B cell (primary cell): ENCODE measurements around the gene CLCN3. TPM values are rescaled to one million over a fixed set of nuclear protein-coding genes. Genes with fewer than 3 reads are reported as not detected.

ENCODE experiments used
- ATAC-seq: fragments of 200-7000 bp; cut with Tn5 transposase; one replicate; pipeline ENCODE4 v1.10.0; 2021; ENCODE audit warnings: low read depth, mild to moderate bottlenecking, moderate number of reproducible peaks, moderate library complexity
- CTCF ChIA-PET: fragments of 350-600 bp; sonication (Branson Sonifier 250); formaldehyde crosslinking; loops from one replicate; lab custom pipeline; 2021; ENCODE audit warnings: antibody characterized with exemption, inconsistent platforms; lab: Charles Lee
- POLR2A ChIA-PET: fragments of 350-600 bp; sonication (Branson Sonifier 250); formaldehyde crosslinking; loops from one replicate; lab custom pipeline; 2021; ENCODE audit warnings: antibody characterized with exemption; lab: Charles Lee
- DNase-seq: peaks from one replicate; pipeline ENCODE4 v3.0.0; 2013
- H2AFZ ChIP-seq: 2 replicates; pipeline ENCODE4 v1.6.1; 2012; ENCODE audit warnings: mild to moderate bottlenecking, low read depth, low read length; ENCODE audit not compliant: insufficient read depth, poor library complexity, severe bottlenecking
- H3K27ac ChIP-seq, 2 donors: 1 replicate in 1 of 2; 2 replicates in 1 of 2; pipeline ENCODE4 v1.5.1; 2012 to 2013; ENCODE audit warnings: low read length in 2 of 2, mild to moderate bottlenecking in 2 of 2, moderate library complexity in 1 of 2
- H3K27me3 ChIP-seq, 4 experiments: fragments of 200-600 bp in 1 of 4; sonication (generic) in 1 of 4; replicated peaks in 1 of 4; 1 replicate in 2 of 4; 2 replicates in 2 of 4; pipeline versions ENCODE4 v1.6.1 to v1.7.0; 2013 to 2016; ENCODE audit warnings: low read length in 3 of 4, mild to moderate bottlenecking in 2 of 4, mixed read lengths in 1 of 4, moderate library complexity in 1 of 4; ENCODE audit not compliant: insufficient read depth in 4 of 4, control insufficient read depth in 3 of 4; ENCODE audit errors: control extremely low read depth in 1 of 4
- H3K36me3 ChIP-seq, 2 experiments: replicated peaks in 1 of 2; 1 replicate in 1 of 2; 2 replicates in 1 of 2; pipeline versions ENCODE4 v1.6.1 to v1.7.1; 2013; ENCODE audit warnings: low read length in 1 of 2; ENCODE audit not compliant: insufficient read depth in 2 of 2, control insufficient read depth in 1 of 2; ENCODE audit errors: control extremely low read depth in 1 of 2, extremely low read depth in 1 of 2
- H3K4me1 ChIP-seq, 2 donors: fragments of 200-600 bp in 1 of 2; sonication (generic) in 1 of 2; 1 replicate in 1 of 2; 2 replicates in 1 of 2; pipeline versions ENCODE4 v1.5.1 to v1.6.1; 2013 to 2017; ENCODE audit warnings: low read length in 2 of 2; ENCODE audit not compliant: control insufficient read depth in 2 of 2, insufficient read depth in 2 of 2
- H3K4me2 ChIP-seq: replicated peaks from 2 replicates; pipeline ENCODE3; 2012; ENCODE audit warnings: mild to moderate bottlenecking, low read depth, low read length; ENCODE audit not compliant: poor library complexity, severe bottlenecking
- H3K4me3 ChIP-seq, 5 experiments: fragments of 200-600 bp in 1 of 5; sonication (generic) in 1 of 5; 1 replicate in 3 of 5; 2 replicates in 2 of 5; pipeline versions ENCODE4 v1.5.1 to v1.7.0; 2011 to 2016; ENCODE audit warnings: low read length in 4 of 5, mild to moderate bottlenecking in 4 of 5, low read depth in 2 of 5, control low read depth in 1 of 5, moderate library complexity in 1 of 5; ENCODE audit not compliant: insufficient read depth in 1 of 5; ENCODE audit errors: control extremely low read depth in 1 of 5, extremely low read depth in 1 of 5
- H3K79me2 ChIP-seq: fragments of 200-600 bp; sonication (generic); one replicate; pipeline ENCODE4 v1.6.0; 2016; ENCODE audit warnings: low read length; ENCODE audit not compliant: control insufficient read depth, insufficient read depth
- H3K9ac ChIP-seq: fragments of 200-600 bp; sonication (generic); 2 replicates; pipeline ENCODE4 v1.6.1; 2017; ENCODE audit warnings: mild to moderate bottlenecking, low read length, moderate library complexity
- H3K9me3 ChIP-seq, 3 donors: one replicate each; pipeline versions ENCODE4 v1.6.1 to v1.7.1; 2013; ENCODE audit warnings: low read length in 2 of 3; ENCODE audit not compliant: control insufficient read depth in 2 of 3, insufficient read depth in 1 of 3; ENCODE audit errors: control extremely low read depth in 1 of 3
- H4K20me1 ChIP-seq: 2 replicates; pipeline ENCODE4 v1.6.0; 2012; ENCODE audit warnings: mild to moderate bottlenecking, low read length; ENCODE audit not compliant: insufficient read depth, control insufficient read depth, poor library complexity, severe bottlenecking
- H3K27ac Mint-ChIP-seq: one replicate; pipeline ENCODE4 v1.8.0; 2021; ENCODE audit warnings: mixed read lengths
- H3K27me3 Mint-ChIP-seq: one replicate; pipeline ENCODE4 v1.8.0; 2021; ENCODE audit warnings: mixed read lengths
- H3K4me1 Mint-ChIP-seq: one replicate; pipeline ENCODE4 v1.8.0; 2021; ENCODE audit warnings: mixed read lengths
- H3K4me3 Mint-ChIP-seq: one replicate; pipeline ENCODE4 v1.8.0; 2021; ENCODE audit warnings: mixed read lengths
- H3K9me3 Mint-ChIP-seq: one replicate; pipeline ENCODE4 v1.8.0; 2022; ENCODE audit warnings: mixed read lengths; ENCODE audit not compliant: insufficient read depth
- EZH2 ChIP-seq: IDR thresholded peaks from 2 replicates; pipeline ENCODE4 v1.6.1; 2012; ENCODE audit warnings: borderline replicate concordance, low read depth, mild to moderate bottlenecking, moderate library complexity, low read length; ENCODE audit not compliant: insufficient read depth, poor library complexity, severe bottlenecking
- WGBS: methylation state at CpG from one replicate; pipeline ENCODE4 v1.1.5; 2013; ENCODE audit warnings: missing lambda C conversion rate; ENCODE audit not compliant: insufficient coverage; 5-methylcytosine and 5-hydroxymethylcytosine counted together
- intact Hi-C: fragments of 100-400 bp; cut with micrococcal nuclease; formaldehyde crosslinking; loops from one replicate; pipeline ENCODE4 v1.10.0; 2022
- polyA plus RNA-seq: library from polyadenylated mRNA; depleted of rRNA; stranded (reverse); fragments of >200 nt; gene quantifications from 2 replicates; pipeline ENCODE4 v1.2.3, GENCODE V29; 2012
- total RNA-seq, 2 donors: library from RNA; stranded (reverse); fragments of 120-200 nt in 1 of 2; gene quantifications; 1 replicate in 1 of 2; 2 replicates in 1 of 2; pipeline versions ENCODE4 v1.2.3 to v1.2.4, GENCODE V29; 2013 to 2022
- TF ChIP-seq, protein P1 (sequence below): fragments of 200-600 bp; IDR thresholded peaks from one replicate; pipeline ENCODE4 v1.8.0; 2022; ENCODE audit warnings: antibody characterized with exemption, mild to moderate bottlenecking

The CLCN3 gene
- total and polyA plus RNA-seq, 2 donors (not counting 1 experiment from before 2014, with no cell fraction given), result 5.0 to 32.7 TPM

DNA sequence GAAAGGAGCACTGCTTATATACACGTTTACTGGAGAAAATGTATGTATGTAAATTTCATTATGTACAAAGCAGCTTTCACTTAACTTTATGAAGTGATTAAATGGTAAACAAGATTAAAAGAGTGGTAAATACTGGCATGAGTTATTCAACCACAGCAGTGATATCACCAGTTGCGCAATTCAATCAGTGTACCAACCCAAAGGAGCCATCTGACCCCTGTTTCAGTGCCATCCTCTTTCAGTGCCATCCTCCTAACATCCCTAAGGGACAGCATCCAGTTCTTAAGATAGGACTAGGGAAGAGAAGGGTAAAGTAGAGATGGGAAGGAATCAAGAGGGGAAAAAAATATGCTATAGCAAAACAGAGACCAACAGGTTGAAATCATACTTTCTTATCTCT, 121.2 kb downstream of the CLCN3 start:
- no peaks in the 10 kb centered on the region for H3K4me1 Mint-ChIP-seq
- Histone ChIP-seq H3K4me3 (no peak overlapping the region), H3K9ac (no peak overlapping the region), H3K27me3 (no peaks in the 10 kb centered on the region), H4K20me1 (no peaks in the 10 kb centered on the region), H3K27ac (no peak overlapping the region), H3K4me2 (no peak overlapping the region), H3K4me1 (no peaks in the 10 kb centered on the region), H3K9me3 (peaks cover 0 to 1% (median 0%) of the 10 kb centered on the region in 3 donors), H2AFZ (no peak overlapping the region), H3K36me3 (peaks cover 1 to 7% of the 10 kb centered on the region in 2 experiments), H3K79me2 (no peaks in the 10 kb centered on the region)
- H3K27ac Mint-ChIP-seq, result no peak overlapping the region
- no peak for ATAC-seq
- no peaks in the 10 kb centered on the region for H3K27me3 Mint-ChIP-seq
- WGBS, result no CpG with 5 or more reads among the region's 2 CpGs
- ChIA-PET POLR2A (no interaction called here), CTCF (no interaction called here)
- DNase-seq, result no peak
- H3K9me3 Mint-ChIP-seq, result no peaks in the 10 kb centered on the region
- intact Hi-C loops, result no loop called here
- TF ChIP-seq EZH2, result no peak
- TF ChIP-seq, protein P1, sequence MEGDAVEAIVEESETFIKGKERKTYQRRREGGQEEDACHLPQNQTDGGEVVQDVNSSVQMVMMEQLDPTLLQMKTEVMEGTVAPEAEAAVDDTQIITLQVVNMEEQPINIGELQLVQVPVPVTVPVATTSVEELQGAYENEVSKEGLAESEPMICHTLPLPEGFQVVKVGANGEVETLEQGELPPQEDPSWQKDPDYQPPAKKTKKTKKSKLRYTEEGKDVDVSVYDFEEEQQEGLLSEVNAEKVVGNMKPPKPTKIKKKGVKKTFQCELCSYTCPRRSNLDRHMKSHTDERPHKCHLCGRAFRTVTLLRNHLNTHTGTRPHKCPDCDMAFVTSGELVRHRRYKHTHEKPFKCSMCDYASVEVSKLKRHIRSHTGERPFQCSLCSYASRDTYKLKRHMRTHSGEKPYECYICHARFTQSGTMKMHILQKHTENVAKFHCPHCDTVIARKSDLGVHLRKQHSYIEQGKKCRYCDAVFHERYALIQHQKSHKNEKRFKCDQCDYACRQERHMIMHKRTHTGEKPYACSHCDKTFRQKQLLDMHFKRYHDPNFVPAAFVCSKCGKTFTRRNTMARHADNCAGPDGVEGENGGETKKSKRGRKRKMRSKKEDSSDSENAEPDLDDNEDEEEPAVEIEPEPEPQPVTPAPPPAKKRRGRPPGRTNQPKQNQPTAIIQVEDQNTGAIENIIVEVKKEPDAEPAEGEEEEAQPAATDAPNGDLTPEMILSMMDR, result no peak
- no peak overlapping the region for H3K4me3 Mint-ChIP-seq

DNA sequence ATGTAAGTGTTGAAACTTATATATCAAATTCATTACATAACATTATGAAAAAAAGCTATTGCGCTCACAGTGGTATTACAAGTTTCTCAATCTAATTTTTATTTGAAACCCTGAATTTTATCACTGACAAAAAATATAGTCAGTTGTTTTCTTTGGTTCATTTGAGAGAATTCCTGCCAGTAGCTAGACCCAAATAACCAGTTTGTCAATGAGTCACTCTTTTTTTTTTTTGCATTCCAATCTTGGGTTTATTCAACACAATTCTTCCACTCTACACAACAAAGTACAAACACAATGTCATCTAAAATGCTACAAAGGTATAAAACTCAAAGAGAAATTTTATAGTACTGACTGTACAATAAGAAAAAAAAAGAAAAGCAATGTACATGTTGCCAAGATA, 124.2 kb downstream of the CLCN3 start:
- POLR2A ChIA-PET, result no interaction called here
- no peak overlapping the region for H3K27ac Mint-ChIP-seq

More for the DNA sequence above, 124.2 kb downstream of the CLCN3 start:
- no peak overlapping the region for H3K27ac ChIP-seq
- no peaks in the 10 kb centered on the region for H3K27me3 ChIP-seq
- intact Hi-C loops, result no loop called here
- CTCF ChIA-PET, result no interaction called here
- no peaks in the 10 kb centered on the region for H3K79me2 ChIP-seq
- no peaks in the 10 kb centered on the region for H3K4me1 ChIP-seq
- no peak for TF ChIP-seq EZH2
- TF ChIP-seq, protein P1, result no peak
- no peak overlapping the region for H2AFZ ChIP-seq
- H3K4me3 ChIP-seq, result no peak overlapping the region
- ATAC-seq (no peak), DNase-seq (no peak)
- no CpG with 5 or more reads among the region's 1 CpG for WGBS
- H3K9me3 Mint-ChIP-seq, result no peaks in the 10 kb centered on the region
- no peaks in the 10 kb centered on the region for H4K20me1 ChIP-seq
- H3K4me1 Mint-ChIP-seq, result no peaks in the 10 kb centered on the region
- no peak overlapping the region for H3K9ac ChIP-seq
- peaks cover 0 to 1% (median 0%) of the 10 kb centered on the region in 3 donors for H3K9me3 ChIP-seq
- H3K36me3 ChIP-seq, result peaks cover 4 to 17% of the 10 kb centered on the region in 2 experiments
- no peak overlapping the region for H3K4me2 ChIP-seq
- H3K27me3 Mint-ChIP-seq, result no peaks in the 10 kb centered on the region
- no peak overlapping the region for H3K4me3 Mint-ChIP-seq
